Ovary (tissue), 9 donors: ENCODE data around the gene CLCNKB. TPM values are rescaled to one million over a fixed set of nuclear protein-coding genes. Genes with fewer than 3 reads are reported as not detected.

ENCODE experiments used
- DNase-seq, 5 donors: peaks; one replicate each; pipeline ENCODE4 v3.0.0-alpha.2; 2019 to 2020
- H3K27ac ChIP-seq, 2 donors: fragments of 200-600 bp; one replicate each; pipeline versions ENCODE4 v1.5.1 to v1.8.0; 2019 to 2022
- H3K27me3 ChIP-seq: fragments of 200-600 bp; one replicate; pipeline ENCODE4 v1.8.0; 2022
- H3K36me3 ChIP-seq: fragments of 200-600 bp; sonication (generic); one replicate; pipeline ENCODE4 v1.5.1; 2019
- H3K4me1 ChIP-seq: one replicate; pipeline ENCODE4 v1.8.1; 2013; ENCODE audit warnings: mild to moderate bottlenecking, moderate library complexity; ENCODE audit not compliant: insufficient read depth
- H3K4me3 ChIP-seq: fragments of 200-600 bp; sonication (generic); one replicate; pipeline ENCODE4 v1.5.1; 2017
- H3K9me3 ChIP-seq, 2 donors: fragments of 200-600 bp in 1 of 2; sonication (generic) in 1 of 2; one replicate each; pipeline versions ENCODE4 v1.5.1 to v1.8.1; 2013 to 2019; ENCODE audit warnings: mild to moderate bottlenecking in 1 of 2, moderate library complexity in 1 of 2
- CTCF ChIP-seq, 3 donors: fragments of 450-650 bp in 2 of 3; fragments of 200-600 bp in 1 of 3; IDR thresholded peaks; one replicate each; pipeline versions ENCODE4 v1.5.1 to v1.8.0; 2016 to 2022; ENCODE audit warnings: antibody characterized with exemption in 3 of 3, mild to moderate bottlenecking in 1 of 3
- EP300 ChIP-seq: sonication (generic); formaldehyde crosslinking; IDR thresholded peaks from one replicate; pipeline ENCODE4 v1.6.1; 2017; ENCODE audit warnings: antibody characterized with exemption
- POLR2A ChIP-seq: fragments of 450-650 bp; IDR thresholded peaks from one replicate; pipeline ENCODE4 v1.6.1; 2017; ENCODE audit warnings: antibody characterized with exemption, mild to moderate bottlenecking, moderate library complexity
- WGBS, 3 donors: extraction: QIAGEN DNeasy Blood & Tissue Kit in 1 of 3; methylation state at CpG; one replicate each; pipeline versions ENCODE4 v1.1.5 to v1.1.7; 2013 to 2017; 5-methylcytosine and 5-hydroxymethylcytosine counted together
- intact Hi-C, 4 donors: fragments of 100-400 bp; cut with DNase I; formaldehyde crosslinking; loops; one replicate each; pipeline versions ENCODE4 v1.11.0 to v1.15.1; 2022 to 2023
- polyA plus RNA-seq, 2 donors: library from polyadenylated mRNA; stranded (reverse); fragments of 200-250 nt in 1 of 2; fragments of 350-450 nt in 1 of 2; fragmentation: Illumina TruSeq in 1 of 2; extraction: RNeasy Lipid Tissue Mini Kit (QIAGEN cat#74804) in 1 of 2; gene quantifications; one replicate each; pipeline ENCODE4 v1.2.3, GENCODE V29; 2013 to 2014
- total RNA-seq, 7 donors: library from RNA; depleted of rRNA in 2 of 7; stranded (reverse); fragments of >200 nt in 2 of 7; fragmentation: NEBNext Ultra II Directional in 3 of 7; extraction: Animal tissue kit (Norgen Biotek cat#: 25700) in 3 of 7; gene quantifications; one replicate each; pipeline versions ENCODE4 v1.1.0 to v1.2.4, GENCODE V29; 2016 to 2023
- donor health status: DM: no; HTN: no; CAD: no; lungs with moderate emphysema.
- donor health status: DM: no; HTN: no; CAD: no.
- donor health status: Bipolar disorder and iron deficiency.
- donor health status: DM: yes; HTN: yes; CAD: no.
- donor health status: DM: no; HTN: no; CAD: no.
- donor health status: DM: yes; HTN: yes; CAD: no.

CLCNKB gene
- total and polyA plus RNA-seq, 9 donors: 0.18 to 8.2 (median 1.3) TPM; not detected in 1

- H3K36me3 ChIP-seq: no peaks in the 10 kb centered on the region
- TF ChIP-seq EP300: no peak
- TF ChIP-seq CTCF (IDR thresholded peaks at IDR 0.05): no peak
- TF ChIP-seq POLR2A: no peak
Measured at GRCh38 chr1:16091296-16091695, 47.7 kb downstream of the CLCNKB start.

GRCh38 chr1:16092097-16092922, 48.7 kb downstream of the CLCNKB start:
- DNase-seq: peak in 1 of 5 donors; percentile 27
- intact Hi-C loops: no loop called here
- H3K27me3 ChIP-seq: no peaks in the 10 kb centered on the region
- no peak overlapping the region for H3K4me3 ChIP-seq
- no peaks in the 10 kb centered on the region for H3K4me1 ChIP-seq
- H3K9me3 ChIP-seq: no peaks in the 10 kb centered on the region
- no peak for TF ChIP-seq POLR2A
- no peak for TF ChIP-seq EP300
- TF ChIP-seq CTCF (IDR thresholded peaks at IDR 0.05): no peak
- no peaks in the 10 kb centered on the region for H3K36me3 ChIP-seq
- WGBS, 3 donors: 73 to 93% (median 83%) methylated on average over 18 of the region's 18 CpGs
- no peak overlapping the region for H3K27ac ChIP-seq

More at GRCh38 chr1:16091296-16091695, 47.7 kb downstream of the CLCNKB start:
- Histone ChIP-seq H3K4me3 (no peak overlapping the region), H3K27ac (no peak overlapping the region), H3K4me1 (no peaks in the 10 kb centered on the region), H3K9me3 (no peaks in the 10 kb centered on the region), H3K27me3 (no peaks in the 10 kb centered on the region)
- intact Hi-C loops: no loop called here
- DNase-seq: peak in 1 of 5 donors; percentile 13
- 72 to 82% (median 76%) methylated on average over 7 to 8 of the region's 8 CpGs for WGBS, 3 donors

GRCh38 chr1:16092923-16093511, 49.4 kb downstream of the CLCNKB start:
- intact Hi-C loops: no loop called here
- WGBS, 3 donors: 68 to 78% (median 74%) methylated on average over 9 of the region's 9 CpGs
- Histone ChIP-seq H3K4me3 (no peak overlapping the region), H3K4me1 (no peaks in the 10 kb centered on the region), H3K9me3 (no peaks in the 10 kb centered on the region), H3K27ac (no peak overlapping the region), H3K36me3 (no peaks in the 10 kb centered on the region), H3K27me3 (no peaks in the 10 kb centered on the region)
- no peak for TF ChIP-seq CTCF (IDR thresholded peaks at IDR 0.05)
- no peak for TF ChIP-seq POLR2A
- no peak for TF ChIP-seq EP300
- DNase-seq: no peak

- no peaks in the 10 kb centered on the region for H3K9me3 ChIP-seq
- 80 to 90% (median 80%) methylated on average over 9 of the region's 9 CpGs for WGBS, 3 donors
- no peak overlapping the region for H3K4me3 ChIP-seq
- no peak for TF ChIP-seq CTCF (IDR thresholded peaks at IDR 0.05)
- no peak for TF ChIP-seq POLR2A
- TF ChIP-seq EP300: no peak
- intact Hi-C loops: no loop called here
- H3K27ac ChIP-seq: no peak overlapping the region
- H3K36me3 ChIP-seq: no peaks in the 10 kb centered on the region
- no peaks in the 10 kb centered on the region for H3K4me1 ChIP-seq
- no peaks in the 10 kb centered on the region for H3K27me3 ChIP-seq
- no peak for DNase-seq
Measured at GRCh38 chr1:16093611-16094010, 50.0 kb downstream of the CLCNKB start.
